Measurements from ENCODE around the gene NCR3LG1.

DNA sequence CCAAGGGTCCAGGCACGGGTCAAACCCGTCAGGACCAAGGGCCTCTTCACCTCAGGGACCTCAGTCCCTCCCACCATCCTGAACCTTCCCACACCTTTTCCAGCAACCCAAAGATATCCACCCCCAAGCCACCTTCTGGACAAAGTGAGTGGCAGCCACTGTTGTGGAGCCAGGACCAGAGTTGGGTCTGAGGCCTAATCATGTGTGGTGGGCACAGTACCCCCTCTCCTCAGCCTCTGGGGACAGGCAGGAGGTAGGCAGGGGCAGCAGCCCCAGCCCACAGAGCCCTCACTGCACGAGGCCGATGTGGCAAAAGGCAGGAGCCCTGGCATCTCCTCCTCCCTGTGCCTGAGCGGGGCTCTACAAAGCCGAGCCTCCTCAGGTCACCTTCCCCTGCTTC lies 34.3 kb downstream of the NCR3LG1 start:
- TF ChIP-seq POLR2A (IDR thresholded peaks at IDR 0.05; ENCODE audit: low read depth, low read length) (no peak), POLR2AphosphoS5 (IDR thresholded peaks at IDR 0.05; ENCODE audit: low read depth, low read length) (no peak), PAX5 (IDR thresholded peaks at IDR 0.05; ENCODE audit: insufficient read depth, low read length, severe bottlenecking) (no peak), TAF1 (IDR thresholded peaks at IDR 0.05; ENCODE audit: low read depth, low read length) (no peak), POU2F2 (IDR thresholded peaks at IDR 0.05; ENCODE audit: low read depth, low read length) (no peak)

All from GM12891 (cell line).